ENCODE measurements around the gene KAT8.
"Not testable (repeated sequence)": the region's sequence is repeated elsewhere in the genome, so short reads cannot be mapped to it uniquely, and the experiment has no call there.

The KAT8 gene

DNA sequence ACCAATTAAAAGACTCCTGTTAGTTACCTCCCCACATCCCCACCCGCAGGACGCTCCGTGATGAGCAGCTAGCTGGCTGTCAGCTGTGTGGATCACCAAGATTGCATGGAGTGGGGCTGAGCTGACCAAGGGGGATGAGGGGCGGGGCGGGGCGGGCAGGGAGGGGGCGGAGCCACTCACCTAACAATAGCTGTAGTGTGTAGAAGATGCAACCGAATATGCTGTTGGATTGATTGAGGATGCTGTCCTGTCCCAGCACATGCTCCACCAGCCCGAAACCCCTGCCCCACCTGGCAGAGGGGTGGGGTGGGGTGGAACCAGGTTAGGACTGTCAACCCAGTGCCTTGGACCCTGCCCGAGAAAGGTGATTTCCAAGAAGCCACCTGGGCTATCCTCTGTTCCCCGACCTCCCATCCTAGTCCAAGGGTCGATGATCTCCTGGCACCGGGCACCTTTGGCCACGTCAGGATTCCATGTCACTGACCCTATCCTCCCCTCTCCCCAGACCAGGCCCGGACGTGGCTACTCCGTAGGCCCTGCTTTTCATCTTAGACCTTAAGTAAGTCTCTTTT, 24.2 kb upstream of the KAT8 start:
- Histone ChIP-seq H3K27ac (ENCODE audit: low read depth, low read length, severe bottlenecking) (no peak overlapping the region), H3K9me3 (ENCODE audit: control insufficient read depth, low read length) (no peaks in the 10 kb centered on the region), H3K4me3 (ENCODE audit: extremely low read depth, insufficient read depth, low read length, poor library complexity, severe bottlenecking) (peak overlapping the region; percentile 94), H3K4me1 (ENCODE audit: control insufficient read depth, insufficient read depth, low read length, poor library complexity, severe bottlenecking) (peaks cover 7% of the 10 kb centered on the region), H3K36me3 (ENCODE audit: control insufficient read depth, insufficient read depth, low read length) (peaks cover 37% of the 10 kb centered on the region)
- WGBS, 2 experiments (ENCODE audit: insufficient coverage in 2 of 2) = 29 to 36% methylated on average over 7 to 8 of the region's 17 CpGs

DNA sequence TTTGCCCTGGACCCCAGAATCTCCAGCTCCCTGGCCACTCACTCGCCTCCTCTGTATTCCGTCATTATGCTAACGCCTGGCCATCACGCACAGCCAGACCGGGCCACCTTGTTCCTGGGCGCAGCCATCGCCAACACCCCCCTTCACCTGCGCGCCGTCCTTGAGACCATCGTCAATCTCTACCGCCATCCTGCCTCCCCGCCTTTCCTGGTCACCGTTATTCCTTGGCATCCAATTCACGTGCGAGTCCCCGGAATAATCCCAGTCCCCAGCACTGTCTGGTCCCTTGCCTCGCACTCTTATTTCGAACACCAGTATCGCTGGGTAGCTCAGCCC, 23.4 kb upstream of the KAT8 start:
- Histone ChIP-seq H3K9me3 (ENCODE audit: control insufficient read depth, low read length) (no peaks in the 10 kb centered on the region), H3K4me3 (ENCODE audit: extremely low read depth, insufficient read depth, low read length, poor library complexity, severe bottlenecking) (peak overlapping the region; percentile 94), H3K36me3 (ENCODE audit: control insufficient read depth, insufficient read depth, low read length) (peaks cover 29% of the 10 kb centered on the region), H3K27ac (ENCODE audit: low read depth, low read length, severe bottlenecking) (peak overlapping the region; percentile 78), H3K4me1 (ENCODE audit: control insufficient read depth, insufficient read depth, low read length, poor library complexity, severe bottlenecking) (peaks cover 7% of the 10 kb centered on the region)
- 0 to 1% methylated on average over 18 to 20 of the region's 20 CpGs for WGBS, 2 experiments (ENCODE audit: insufficient coverage in 2 of 2)

GRCh38 chr16:31094424-31095120, 22.9 kb upstream of the KAT8 start, which contains the start of gene VKORC1:
Gene VKORC1, minus strand, starts transcription at chr16:31094797. Its CDS starts 68 bp downstream, at chr16:31094729.
- 1% methylated on average over 61 to 65 of the region's 69 CpGs for WGBS, 2 experiments (ENCODE audit: insufficient coverage in 2 of 2)
- Histone ChIP-seq H3K36me3 (ENCODE audit: control insufficient read depth, insufficient read depth, low read length) (peaks cover 26% of the 10 kb centered on the region), H3K4me1 (ENCODE audit: control insufficient read depth, insufficient read depth, low read length, poor library complexity, severe bottlenecking) (peaks cover 7% of the 10 kb centered on the region), H3K9me3 (ENCODE audit: control insufficient read depth, low read length) (no peaks in the 10 kb centered on the region), H3K4me3 (ENCODE audit: extremely low read depth, insufficient read depth, low read length, poor library complexity, severe bottlenecking) (peak within 1 kb of the TSS; percentile 94), H3K27ac (ENCODE audit: low read depth, low read length, severe bottlenecking) (peak within 1 kb of the TSS; percentile 78)

GRCh38 chr16:31099860-31100638, 17.4 kb upstream of the KAT8 start:
- 76 to 81% methylated on average over 4 of the region's 4 CpGs for WGBS, 2 experiments (ENCODE audit: insufficient coverage in 2 of 2)
- H3K4me3 ChIP-seq (ENCODE audit: extremely low read depth, insufficient read depth, low read length, poor library complexity, severe bottlenecking) = no peak overlapping the region
- no peaks in the 10 kb centered on the region for H3K9me3 ChIP-seq (ENCODE audit: control insufficient read depth, low read length)
- no peaks in the 10 kb centered on the region for H3K36me3 ChIP-seq (ENCODE audit: control insufficient read depth, insufficient read depth, low read length)
- H3K27ac ChIP-seq (ENCODE audit: low read depth, low read length, severe bottlenecking) = no peak overlapping the region
- H3K4me1 ChIP-seq (ENCODE audit: control insufficient read depth, insufficient read depth, low read length, poor library complexity, severe bottlenecking) = no peaks in the 10 kb centered on the region

GRCh38 chr16:31100876-31101641, 16.4 kb upstream of the KAT8 start:
- not testable (repeated sequence) for H3K4me3 ChIP-seq (ENCODE audit: extremely low read depth, insufficient read depth, low read length, poor library complexity, severe bottlenecking); H3K9me3 ChIP-seq (ENCODE audit: control insufficient read depth, low read length); H3K4me1 ChIP-seq (ENCODE audit: control insufficient read depth, insufficient read depth, low read length, poor library complexity, severe bottlenecking); H3K36me3 ChIP-seq (ENCODE audit: control insufficient read depth, insufficient read depth, low read length); H3K27ac ChIP-seq (ENCODE audit: low read depth, low read length, severe bottlenecking)
- 55 to 77% methylated on average over 4 to 9 of the region's 13 CpGs for WGBS, 2 experiments (ENCODE audit: insufficient coverage in 2 of 2)

- peaks cover 13% of the 10 kb centered on the region for H3K36me3 ChIP-seq (ENCODE audit: control insufficient read depth, insufficient read depth, low read length)
- peaks cover 4% of the 10 kb centered on the region for H3K4me1 ChIP-seq (ENCODE audit: control insufficient read depth, insufficient read depth, low read length, poor library complexity, severe bottlenecking)
- no peak overlapping the region for H3K4me3 ChIP-seq (ENCODE audit: extremely low read depth, insufficient read depth, low read length, poor library complexity, severe bottlenecking)
- no peaks in the 10 kb centered on the region for H3K9me3 ChIP-seq (ENCODE audit: control insufficient read depth, low read length)
- H3K27ac ChIP-seq (ENCODE audit: low read depth, low read length, severe bottlenecking) = no peak overlapping the region
- 38 to 46% methylated on average over 24 of the region's 33 CpGs for WGBS, 2 experiments (ENCODE audit: insufficient coverage in 2 of 2)
Observed at GRCh38 chr16:31105677-31106213, 11.7 kb upstream of the KAT8 start.

DNA sequence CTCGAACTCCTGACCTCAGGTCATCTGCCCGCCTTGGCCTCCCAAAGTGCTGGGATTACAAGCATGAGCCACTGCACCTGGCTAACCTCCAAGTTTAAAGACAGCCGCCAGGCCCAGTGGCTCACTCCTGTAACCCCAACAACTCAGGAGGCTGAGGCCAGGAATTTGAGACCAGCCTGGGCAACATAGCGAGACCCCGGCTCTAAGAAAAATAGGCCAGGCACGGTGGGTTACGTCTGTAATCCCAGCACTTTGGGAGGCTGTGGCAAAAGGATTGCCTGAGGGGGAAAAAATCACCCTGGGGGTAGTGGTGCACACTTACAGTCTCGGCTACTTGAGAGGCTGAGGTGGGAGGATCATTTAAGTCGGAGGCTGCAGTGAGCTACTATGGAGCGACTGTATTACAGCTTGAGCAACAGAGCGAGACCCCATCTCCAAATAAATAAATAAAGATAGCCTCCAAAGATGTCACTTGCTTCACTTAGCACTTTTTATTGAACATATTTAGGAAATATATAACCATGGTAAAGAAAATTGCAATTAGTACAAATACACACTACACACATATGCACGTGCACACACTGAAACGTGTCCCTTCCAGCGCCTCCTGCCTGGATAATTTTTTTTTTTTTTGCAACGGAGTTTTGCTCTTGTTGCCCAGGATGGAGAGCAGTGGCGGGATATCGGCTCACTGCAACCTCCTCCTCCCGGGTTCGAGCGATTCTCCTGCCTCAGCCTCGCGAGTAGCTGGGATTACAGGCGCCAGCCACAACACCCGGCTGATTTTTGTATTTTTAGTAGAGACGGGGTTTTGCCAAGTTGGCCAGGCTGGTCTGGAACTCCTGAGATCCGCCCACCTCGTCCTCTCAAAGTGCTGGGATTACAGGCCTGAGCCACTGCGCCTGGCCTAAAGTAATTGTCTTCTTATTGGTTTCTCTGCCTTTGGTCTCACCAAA, 10.7 kb upstream of the KAT8 start:
- H3K36me3 ChIP-seq (ENCODE audit: control insufficient read depth, insufficient read depth, low read length) = peaks cover 24% of the 10 kb centered on the region
- WGBS, 2 experiments (ENCODE audit: insufficient coverage in 2 of 2) = 92 to 95% methylated on average over 23 of the region's 28 CpGs
- H3K27ac ChIP-seq (ENCODE audit: low read depth, low read length, severe bottlenecking) = no peak overlapping the region
- H3K9me3 ChIP-seq (ENCODE audit: control insufficient read depth, low read length) = no peaks in the 10 kb centered on the region
- peaks cover 4% of the 10 kb centered on the region for H3K4me1 ChIP-seq (ENCODE audit: control insufficient read depth, insufficient read depth, low read length, poor library complexity, severe bottlenecking)
- no peak overlapping the region for H3K4me3 ChIP-seq (ENCODE audit: extremely low read depth, insufficient read depth, low read length, poor library complexity, severe bottlenecking)

GRCh38 chr16:31107465-31107867, 10.0 kb upstream of the KAT8 start:
- no peaks in the 10 kb centered on the region for H3K9me3 ChIP-seq (ENCODE audit: control insufficient read depth, low read length)
- 91% methylated on average over 5 to 6 of the region's 6 CpGs for WGBS, 2 experiments (ENCODE audit: insufficient coverage in 2 of 2)
- no peak overlapping the region for H3K4me3 ChIP-seq (ENCODE audit: extremely low read depth, insufficient read depth, low read length, poor library complexity, severe bottlenecking)
- no peak overlapping the region for H3K27ac ChIP-seq (ENCODE audit: low read depth, low read length, severe bottlenecking)
- H3K4me1 ChIP-seq (ENCODE audit: control insufficient read depth, insufficient read depth, low read length, poor library complexity, severe bottlenecking) = peaks cover 4% of the 10 kb centered on the region
- H3K36me3 ChIP-seq (ENCODE audit: control insufficient read depth, insufficient read depth, low read length) = peaks cover 31% of the 10 kb centered on the region

GRCh38 chr16:31108035-31108793, 9.2 kb upstream of the KAT8 start, which contains the start of gene BCKDK:
Gene BCKDK, plus strand, starts transcription at chr16:31108386. Its CDS starts 838 bp downstream, at chr16:31109224.
- Histone ChIP-seq H3K4me3 (ENCODE audit: extremely low read depth, insufficient read depth, low read length, poor library complexity, severe bottlenecking) (peak within 1 kb of the TSS; percentile 90), H3K27ac (ENCODE audit: low read depth, low read length, severe bottlenecking) (no peak within 1 kb of the TSS), H3K4me1 (ENCODE audit: control insufficient read depth, insufficient read depth, low read length, poor library complexity, severe bottlenecking) (peaks cover 4% of the 10 kb centered on the region), H3K36me3 (ENCODE audit: control insufficient read depth, insufficient read depth, low read length) (peaks cover 37% of the 10 kb centered on the region), H3K9me3 (ENCODE audit: control insufficient read depth, low read length) (no peaks in the 10 kb centered on the region)
- WGBS, 2 experiments (ENCODE audit: insufficient coverage in 2 of 2) = 8% methylated on average over 44 to 50 of the region's 68 CpGs
